Panc1 (cell line): ENCODE measurements around the gene NSRP1.

Source experiments
- CTCF ChIP-seq: fragments of 450-650 bp; IDR thresholded peaks from 2 replicates; pipeline ENCODE4 v1.5.1; 2017; ENCODE audit warnings: mild to moderate bottlenecking
- POLR2AphosphoS5 ChIP-seq: IDR thresholded peaks from 2 replicates; pipeline ENCODE4 v1.6.1; 2012; ENCODE audit warnings: mild to moderate bottlenecking, low read depth, low read length, moderate library complexity
- REST ChIP-seq, 2 experiments: IDR thresholded peaks; 2 replicates each; pipeline ENCODE4 v1.6.1; 2011 to 2012; ENCODE audit warnings: low read depth in 2 of 2, control low read depth in 1 of 2, low read length in 1 of 2, mild to moderate bottlenecking in 1 of 2, moderate library complexity in 1 of 2; ENCODE audit not compliant: insufficient read depth in 1 of 2
- SIN3A ChIP-seq: IDR thresholded peaks from 2 replicates; pipeline ENCODE4 v1.6.1; 2012; ENCODE audit warnings: low read depth, mild to moderate bottlenecking, low read length, moderate library complexity, borderline replicate concordance; ENCODE audit not compliant: insufficient read depth

- TF ChIP-seq CTCF, result no peak
- no peak for TF ChIP-seq REST (IDR thresholded peaks at IDR 0.05; ENCODE audit: insufficient read depth in 1 of 2, low read depth in 2 of 2, low read length in 1 of 2)
- TF ChIP-seq POLR2AphosphoS5, result no peak
- no peak for TF ChIP-seq SIN3A
Measured at GRCh38 chr17:30174556-30174955, 57.9 kb downstream of the NSRP1 start.
